ENCODE measurements around the gene PIK3C2B. TPM values are rescaled to one million over a fixed set of nuclear protein-coding genes. Genes with fewer than 3 reads are reported as not detected.
A peak's percentile ranks its signal among the peaks of the same experiment; 100 is the strongest.

PIK3C2B gene
- total RNA-seq, 2 donors from 2014 or later = 21.2 to 21.7 TPM

- DNase-seq (no peak), ATAC-seq (no peak)
- intact Hi-C loops (cut with DNase I) = no loop called here
Measured at GRCh38 chr1:204451352-204452124, 43.1 kb downstream of the PIK3C2B start.

- peak; percentile 42 for DNase-seq
- intact Hi-C loops (cut with DNase I) = no loop called here
Measured at GRCh38 chr1:204450461-204451257, 43.9 kb downstream of the PIK3C2B start.

DNA sequence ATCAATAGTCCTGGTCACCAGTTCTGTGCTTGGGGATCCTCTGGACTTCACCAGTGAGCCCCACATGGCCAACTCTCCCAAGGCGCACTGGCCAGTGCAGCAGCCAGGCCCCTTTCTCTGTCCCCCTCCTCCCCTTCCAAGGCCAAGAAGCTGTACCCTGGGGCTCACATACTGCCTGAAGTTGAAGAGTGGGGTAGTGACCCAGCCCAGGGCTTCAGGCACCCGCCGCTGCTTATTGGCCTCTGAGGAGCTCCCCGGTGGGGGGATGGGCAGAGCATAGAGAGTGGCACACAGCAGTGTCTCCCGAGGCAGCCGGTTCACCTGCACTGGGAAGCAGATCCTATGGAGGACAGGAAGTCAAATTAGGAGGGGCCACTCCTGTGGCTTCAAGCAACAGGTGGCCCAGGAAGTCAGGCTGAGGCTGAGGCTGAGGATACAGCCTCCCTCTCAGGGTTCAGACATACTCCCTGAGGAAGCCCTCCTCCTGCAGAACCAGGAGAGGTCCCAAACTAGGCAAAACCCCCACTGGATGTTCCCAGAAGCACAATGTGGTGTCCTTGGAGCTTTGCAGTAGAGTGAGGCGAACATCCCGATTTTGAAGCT lies 44.8 kb downstream of the PIK3C2B start:
- ATAC-seq (no peak), DNase-seq (no peak)
- intact Hi-C loops (cut with DNase I) = loop anchor here in 1 of 2 donors (5.0 kb wide), 1 partner anchor 53 kb away; no protein-coding TSS in a partner anchor

More at GRCh38 chr1:204450461-204451257, 43.9 kb downstream of the PIK3C2B start:
- peak; percentile 78 to 84 for ATAC-seq

DNA sequence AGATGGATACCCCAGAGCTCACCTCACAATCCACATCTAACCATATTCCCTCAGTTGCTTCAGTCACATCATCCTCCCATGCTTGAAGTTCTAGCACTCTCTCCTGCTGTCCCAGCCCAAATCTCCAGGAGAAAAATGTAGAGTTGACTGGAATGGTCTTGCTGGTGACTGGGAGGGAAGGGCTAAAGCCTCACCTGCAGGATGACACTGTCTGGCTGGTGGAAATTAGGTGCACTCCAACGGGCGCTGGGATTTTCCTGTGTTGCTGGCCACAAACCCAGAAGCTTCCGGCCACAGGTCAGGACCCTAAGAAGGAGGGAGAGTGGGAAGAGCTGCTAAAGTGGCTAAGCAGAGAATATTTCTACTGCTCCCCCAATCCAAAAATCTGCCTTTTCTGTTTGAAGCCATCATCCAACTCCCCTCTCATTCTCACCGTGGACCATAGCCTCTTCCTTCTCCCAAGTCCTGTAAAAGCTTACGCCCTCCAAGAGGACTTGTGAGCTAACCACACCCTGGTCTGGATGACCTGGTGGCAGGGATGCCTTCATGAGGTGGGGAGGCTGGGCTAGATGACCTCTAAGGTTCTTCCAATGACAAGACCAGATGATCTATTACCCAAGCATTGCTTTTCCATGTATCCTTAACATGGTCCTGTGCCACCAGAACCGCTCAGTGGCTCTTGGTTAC lies 45.5 kb downstream of the PIK3C2B start:
- no peak for ATAC-seq
- intact Hi-C loops (cut with DNase I) = loop anchor here in 1 of 2 donors (5.0 kb wide), 1 partner anchor 53 kb away; no protein-coding TSS in a partner anchor
- no peak for DNase-seq

GRCh38 chr1:204448344-204448964 lies 46.2 kb downstream of the PIK3C2B start:
- intact Hi-C loops (cut with DNase I) = loop anchor here in 1 of 2 donors (5.0 kb wide), 1 partner anchor 54 kb away; no protein-coding TSS in a partner anchor

DNA sequence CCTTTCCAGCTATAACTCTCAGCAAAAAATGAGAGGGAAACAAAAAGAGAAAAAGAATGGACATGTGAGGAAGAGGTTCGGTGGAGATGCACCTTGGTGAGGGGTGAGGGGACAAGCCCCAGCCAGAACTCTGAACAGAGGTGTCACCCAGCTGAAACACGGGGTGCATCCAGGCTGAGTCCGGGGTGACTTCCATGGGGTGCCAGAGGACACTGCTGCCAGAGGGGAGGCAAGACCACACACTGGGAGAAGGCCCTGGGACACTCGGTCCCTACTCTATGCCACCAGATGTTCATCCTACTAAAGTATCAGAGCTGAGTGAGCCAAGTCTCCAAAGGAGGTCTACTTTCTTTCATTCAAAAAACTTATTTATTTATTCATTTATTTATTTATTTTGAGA lies 46.9 kb downstream of the PIK3C2B start:
- no peak for DNase-seq
- no peak for ATAC-seq
- intact Hi-C loops (cut with DNase I) = loop anchor here (2.0 to 5.0 kb wide), 2 partner anchors 47 to 55 kb away; partner anchors contain the start of gene PIK3C2B (in 1 of the 2)

More at GRCh38 chr1:204448344-204448964, 46.2 kb downstream of the PIK3C2B start:
- no peak for ATAC-seq
- DNase-seq = no peak

- intact Hi-C loops (cut with DNase I) = loop anchor here (2.0 to 5.0 kb wide), 2 partner anchors 48 to 55 kb away; partner anchors contain the start of gene PIK3C2B (in 1 of the 2)
- DNase-seq (no peak), ATAC-seq (no peak)
Measured at GRCh38 chr1:204447190-204447589, 47.4 kb downstream of the PIK3C2B start.

- intact Hi-C loops (cut with DNase I) = loop anchor here (2.0 to 5.0 kb wide), 2 partner anchors 48 to 56 kb away; partner anchors contain the start of gene PIK3C2B (in 1 of the 2)
- DNase-seq (peak; percentile 79), ATAC-seq (peak; percentile 72 to 73)
Measured at GRCh38 chr1:204446413-204447111, 48.0 kb downstream of the PIK3C2B start.

GRCh38 chr1:204445860-204446412 lies 48.7 kb downstream of the PIK3C2B start:
- no peak for DNase-seq
- no peak for ATAC-seq
- intact Hi-C loops (cut with DNase I) = loop anchor here (2.0 to 5.0 kb wide), 2 partner anchors 49 to 56 kb away; partner anchors contain the start of gene PIK3C2B (in 1 of the 2)

Other genes starting within 250 kb of the PIK3C2B start
- 10 to 100 TPM; 14.1 to 19.8 TPM for gene PLEKHA6, start 134.9 kb downstream of the PIK3C2B start, total RNA-seq
- gene PPP1R15B, start 83.0 kb downstream of the PIK3C2B start, total RNA-seq = 10 to 100 TPM; 22.1 to 37.5 TPM
- gene MDM4, start 21.6 kb upstream of the PIK3C2B start, total RNA-seq = 10 to 100 TPM; 34.7 to 41.7 TPM
- gene LRRN2, start 190.9 kb upstream of the PIK3C2B start, total RNA-seq = 1 to 10 TPM; 3.3 to 6.4 TPM

Data from left cardiac atrium (tissue), 4 donors.